HepG2 (cell line): Measurements from ENCODE around the gene RAB2B. TPM values are rescaled to one million over a fixed set of nuclear protein-coding genes. Genes with fewer than 3 reads are reported as not detected.

Experiments
- ATF6 ChIP-seq: sonication (generic); formaldehyde crosslinking; conservative IDR thresholded peaks from 2 replicates; pipeline ENCODE4 v1.4.0; 2020; ENCODE audit warnings: missing genetic modification reagents
- CREB1 ChIP-seq, 2 experiments: fragments of 450-650 bp in 1 of 2; IDR thresholded peaks; 2 replicates each; pipeline ENCODE4 v1.6.1; 2016 to 2017; ENCODE audit warnings: control low read depth in 1 of 2, mild to moderate bottlenecking in 1 of 2, missing compliant biosample characterization in 1 of 2, missing genetic modification characterization in 1 of 2
- FOXC1 ChIP-seq: sonication (generic); formaldehyde crosslinking; IDR thresholded peaks from 2 replicates; pipeline ENCODE4 v1.8.0; 2022; ENCODE audit warnings: mild to moderate bottlenecking, missing genetic modification reagents, borderline replicate concordance
- PCBP2 ChIP-seq: fragments of 200-400 bp; formaldehyde crosslinking; optimal IDR thresholded peaks from 2 replicates; pipeline ENCODE3; 2018; ENCODE audit warnings: low read length, low read depth; ENCODE audit not compliant: poor library complexity, severe bottlenecking
- POLR2AphosphoS5 ChIP-seq: IDR thresholded peaks from 2 replicates; pipeline ENCODE4 v1.6.1; 2012; ENCODE audit warnings: low read depth, low read length
- SCMH1 ChIP-seq: sonication (generic); formaldehyde crosslinking; IDR thresholded peaks from 2 replicates; pipeline ENCODE4 v1.9.0; 2021; ENCODE audit warnings: missing genetic modification reagents, mild to moderate bottlenecking, borderline replicate concordance
- XRCC5 ChIP-seq: fragments of 200-400 bp; formaldehyde crosslinking; optimal IDR thresholded peaks from 2 replicates; pipeline ENCODE3; 2017; ENCODE audit warnings: mild to moderate bottlenecking, low read length
- ZNF318 ChIP-seq: sonication (generic); formaldehyde crosslinking; IDR thresholded peaks from 2 replicates; pipeline ENCODE4 v1.4.0; 2020; ENCODE audit warnings: mild to moderate bottlenecking, missing genetic modification reagents
- ZNF331 ChIP-seq: sonication (generic); formaldehyde crosslinking; IDR thresholded peaks from 2 replicates; pipeline ENCODE4 v1.4.0; 2020; ENCODE audit warnings: missing genetic modification reagents
- ZNF550 ChIP-seq: sonication (generic); formaldehyde crosslinking; IDR thresholded peaks from 2 replicates; pipeline ENCODE4 v1.4.0; 2020; ENCODE audit warnings: mild to moderate bottlenecking, missing genetic modification reagents, borderline replicate concordance
- ZNF557 ChIP-seq: sonication (generic); formaldehyde crosslinking; IDR thresholded peaks from 2 replicates; pipeline ENCODE4 v1.4.0; 2020; ENCODE audit warnings: missing genetic modification reagents
- polyA plus RNA-seq, 8 experiments: library from polyadenylated mRNA; depleted of rRNA in 3 of 8; stranded (reverse) in 7 of 8; unstranded in 1 of 8; fragments of >200 nt; fragmentation: Illumina TruSeq in 4 of 8; extraction: Trizol in 4 of 8; gene quantifications; 2 replicates each; pipeline versions ENCODE4 v1.2.1 to v1.2.3, GENCODE V29; 2011 to 2016; ENCODE audit warnings: low read depth in 4 of 8, missing spikeins in 1 of 8, mixed read lengths in 1 of 8; ENCODE audit not compliant: insufficient read depth in 1 of 8
- total RNA-seq, 5 experiments: library from RNA; depleted of rRNA; stranded (reverse); fragments of >200 nt; fragmentation: Illumina TruSeq; extraction: Trizol; gene quantifications; 2 replicates each; pipeline ENCODE4 v1.2.3, GENCODE V29; 2016; ENCODE audit warnings: low read depth in 1 of 5
- TF ChIP-seq, protein P1 (sequence below): sonication (generic); formaldehyde crosslinking; IDR thresholded peaks from 2 replicates; pipeline ENCODE4 v1.5.0; 2020; ENCODE audit warnings: missing genetic modification reagents, mild to moderate bottlenecking, borderline replicate concordance
- TF ChIP-seq, protein P2 (sequence below): sonication (generic); formaldehyde crosslinking; conservative IDR thresholded peaks from 2 replicates; pipeline ENCODE4 v1.5.0; 2020; ENCODE audit warnings: missing genetic modification reagents

RAB2B gene
- total and polyA plus RNA-seq, 2 of the 13 experiments (the other 11 are each of a cell fraction or from before 2014, with no cell fraction given): 36.0 to 60.6 TPM

DNA sequence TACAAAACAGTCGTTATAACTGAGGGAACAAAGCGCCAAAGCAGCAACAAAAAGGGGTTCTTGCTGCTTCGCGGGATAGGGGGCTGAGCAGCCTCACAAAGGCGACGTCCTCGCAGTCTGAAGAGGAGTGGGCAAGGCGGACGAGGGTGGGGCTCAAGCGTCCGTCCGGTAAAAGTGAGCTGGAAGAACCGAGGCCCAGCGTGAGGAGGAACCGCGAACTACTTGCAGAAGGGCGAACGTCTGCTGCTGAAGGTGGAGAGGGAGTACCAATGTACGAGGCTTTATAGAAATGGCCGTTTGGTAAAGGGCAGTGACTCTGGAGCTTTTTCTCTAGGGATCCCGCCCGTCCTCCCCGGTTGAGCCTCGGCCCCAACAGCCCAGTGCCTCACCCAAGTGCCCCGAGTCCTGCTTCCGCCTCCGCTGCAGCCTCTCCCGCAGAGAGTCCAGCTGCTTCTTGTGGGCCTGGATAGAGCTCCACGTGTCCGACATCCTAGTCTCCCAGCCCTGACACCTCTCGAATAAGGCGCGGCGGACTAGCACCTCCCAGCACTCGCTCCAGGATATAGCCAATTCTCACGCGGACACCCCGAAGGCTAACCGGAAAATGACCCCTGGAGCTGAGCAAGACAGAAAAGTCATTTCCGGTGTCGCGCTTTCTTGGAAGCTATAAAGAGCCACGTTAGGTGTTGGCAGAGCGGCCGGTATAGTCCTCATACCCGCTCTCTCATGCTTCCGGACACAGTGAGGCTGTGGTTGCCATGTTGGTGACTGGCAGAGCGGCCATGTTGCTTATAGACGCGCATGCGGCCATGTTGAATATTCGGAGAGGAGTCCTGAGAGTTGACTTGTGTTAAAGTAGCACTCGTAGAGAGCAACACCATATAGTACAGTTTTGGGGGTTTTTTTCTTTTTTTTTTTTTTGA lies 34.2 kb upstream of the RAB2B start, which contains the start of gene METTL3 (continued):
- TF ChIP-seq ZNF318 (CRISPR knock-in tag) (0 out of 2 replicates have a peak, but pooled peaks have one; percentile 15), FOXC1 (peak; percentile 92; the same call in 1 of the 2 replicates), XRCC5 (peak; percentile 90), ZNF557 (peak; percentile 87), ATF6 (CRISPR knock-in tag) (no peak; the same call in 1 of the 2 replicates), ZNF550 (CRISPR knock-in tag) (no peak), POLR2AphosphoS5 (peak; percentile 95), PCBP2 (no peak), CREB1 (IDR thresholded peaks at IDR 0.05) (peak; percentile 90), CREB1 (CRISPR knock-in tag; IDR thresholded peaks at IDR 0.05) (peak; percentile 99), SCMH1 (CRISPR knock-in tag) (no peak), ZNF331 (CRISPR knock-in tag) (peak; percentile 93)
- TF ChIP-seq, protein P1, sequence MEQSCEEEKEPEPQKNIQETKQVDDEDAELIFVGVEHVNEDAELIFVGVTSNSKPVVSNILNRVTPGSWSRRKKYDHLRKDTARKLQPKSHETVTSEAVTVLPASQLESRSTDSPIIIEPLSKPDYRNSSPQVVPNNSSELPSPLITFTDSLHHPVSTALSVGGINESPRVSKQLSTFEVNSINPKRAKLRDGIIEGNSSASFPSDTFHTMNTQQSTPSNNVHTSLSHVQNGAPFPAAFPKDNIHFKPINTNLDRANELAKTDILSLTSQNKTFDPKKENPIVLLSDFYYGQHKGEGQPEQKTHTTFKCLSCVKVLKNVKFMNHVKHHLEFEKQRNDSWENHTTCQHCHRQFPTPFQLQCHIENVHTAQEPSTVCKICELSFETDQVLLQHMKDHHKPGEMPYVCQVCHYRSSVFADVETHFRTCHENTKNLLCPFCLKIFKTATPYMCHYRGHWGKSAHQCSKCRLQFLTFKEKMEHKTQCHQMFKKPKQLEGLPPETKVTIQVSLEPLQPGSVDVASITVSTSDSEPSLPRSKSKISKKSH: peak; percentile 98
- TF ChIP-seq, protein P2, sequence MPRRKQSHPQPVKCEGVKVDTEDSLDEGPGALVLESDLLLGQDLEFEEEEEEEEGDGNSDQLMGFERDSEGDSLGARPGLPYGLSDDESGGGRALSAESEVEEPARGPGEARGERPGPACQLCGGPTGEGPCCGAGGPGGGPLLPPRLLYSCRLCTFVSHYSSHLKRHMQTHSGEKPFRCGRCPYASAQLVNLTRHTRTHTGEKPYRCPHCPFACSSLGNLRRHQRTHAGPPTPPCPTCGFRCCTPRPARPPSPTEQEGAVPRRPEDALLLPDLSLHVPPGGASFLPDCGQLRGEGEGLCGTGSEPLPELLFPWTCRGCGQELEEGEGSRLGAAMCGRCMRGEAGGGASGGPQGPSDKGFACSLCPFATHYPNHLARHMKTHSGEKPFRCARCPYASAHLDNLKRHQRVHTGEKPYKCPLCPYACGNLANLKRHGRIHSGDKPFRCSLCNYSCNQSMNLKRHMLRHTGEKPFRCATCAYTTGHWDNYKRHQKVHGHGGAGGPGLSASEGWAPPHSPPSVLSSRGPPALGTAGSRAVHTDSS: no peak
